HCT116 (cell line): ENCODE results near the gene ACTR6. TPM values are rescaled to one million over a fixed set of nuclear protein-coding genes. Genes with fewer than 3 reads are reported as not detected.

Source experiments
- ATAC-seq: fragments of 200-7000 bp; cut with Tn5 transposase; 2 replicates; pipeline ENCODE4 v1.9.1; 2020; ENCODE audit warnings: mild to moderate bottlenecking, moderate library complexity
- BruUV-seq: library from RNA; stranded (reverse); fragments of 400-500 nt; replicated peaks from 2 replicates; lab custom pipeline; 2021; lab: Mats Ljungman, UMichigan
- CTCF ChIA-PET: fragments of 300-600 bp; sonication (Branson Sonifier 250); formaldehyde crosslinking; loops from one replicate; lab custom pipeline; 2021; ENCODE audit warnings: antibody characterized with exemption; lab: Charles Lee
- POLR2A ChIA-PET: fragments of 300-600, 350-600 bp; sonication (Branson Sonifier 250); formaldehyde crosslinking; loops from one replicate; lab custom pipeline; 2021; ENCODE audit warnings: antibody characterized with exemption; lab: Charles Lee
- RAD21 ChIA-PET, 2 experiments: fragments of 300-600 bp; sonication (Branson Sonifier 250); formaldehyde crosslinking; loops; one replicate each; lab custom pipeline; 2023; ENCODE audit warnings: low total read pairs in 2 of 2; ENCODE audit not compliant: uncharacterized antibody in 2 of 2, unreplicated experiment in 2 of 2, low non-redundant PET in 1 of 2; lab: Charles Lee
- DNase-seq: peaks from one replicate; pipeline ENCODE4 v3.0.0-alpha.2; 2010; ENCODE audit warnings: low read depth, low spot score
- H2AFZ ChIP-seq: fragments of 200-600 bp; shearing (Covaris generic), sonication (generic); 2 replicates; pipeline ENCODE4 v1.6.1; 2017; ENCODE audit warnings: low read depth, mixed run types, mixed read lengths, antibody characterized with exemption, low read length; ENCODE audit not compliant: poor library complexity, severe bottlenecking
- H3K27ac ChIP-seq: 2 replicates; pipeline ENCODE4 v1.5.1; 2012; ENCODE audit warnings: low read depth, low read length
- H3K27me3 ChIP-seq: fragments of 200-600 bp; sonication (generic); 2 replicates; pipeline ENCODE4 v1.6.1; 2016; ENCODE audit warnings: mixed run types, low read length, mixed read lengths; ENCODE audit not compliant: insufficient read depth
- H3K36me3 ChIP-seq, 2 experiments: fragments of 200-500 bp in 1 of 2; fragments of 200-600 bp in 1 of 2; sonication (Bioruptor generic) in 1 of 2; sonication (generic) in 1 of 2; 2 replicates each; pipeline versions ENCODE4 v1.5.1 to v1.6.1; 2014 to 2016; ENCODE audit warnings: low read length in 2 of 2, inconsistent platforms in 1 of 2, mixed read lengths in 1 of 2, mixed run types in 1 of 2; ENCODE audit not compliant: insufficient read depth in 2 of 2, control insufficient read depth in 1 of 2
- H3K4me1 ChIP-seq, 2 experiments: fragments of 200-600 bp in 1 of 2; sonication (generic) in 1 of 2; 2 replicates each; pipeline versions ENCODE4 v1.5.1 to v1.6.1; 2012 to 2017; ENCODE audit warnings: low read length in 2 of 2, inconsistent platforms in 1 of 2, mild to moderate bottlenecking in 1 of 2, mixed read lengths in 1 of 2, mixed run types in 1 of 2, moderate library complexity in 1 of 2; ENCODE audit not compliant: insufficient read depth in 2 of 2, control insufficient read depth in 1 of 2
- H3K4me2 ChIP-seq: fragments of 200-600 bp; sonication (generic); 2 replicates; pipeline ENCODE4 v1.6.1; 2017; ENCODE audit warnings: mixed run types, low read length, mixed read lengths
- H3K4me3 ChIP-seq, 2 experiments: fragments of 200-600 bp in 1 of 2; sonication (generic) in 1 of 2; replicated peaks in 1 of 2; 2 replicates each; pipeline ENCODE4 v1.5.1; 2011 to 2016; ENCODE audit warnings: low read length in 2 of 2, control low read depth in 1 of 2, low read depth in 1 of 2, mild to moderate bottlenecking in 1 of 2, mixed read lengths in 1 of 2, mixed run types in 1 of 2
- H3K79me2 ChIP-seq: fragments of 200-600 bp; sonication (generic); 2 replicates; pipeline ENCODE4 v1.6.1; 2017; ENCODE audit warnings: mild to moderate bottlenecking, mixed run types, low read length, moderate library complexity, mixed read lengths; ENCODE audit not compliant: insufficient read depth
- H3K9ac ChIP-seq: fragments of 200-600 bp; sonication (generic); 2 replicates; pipeline ENCODE4 v1.6.1; 2016; ENCODE audit warnings: low read length, mixed read lengths
- H3K9me2 ChIP-seq: fragments of 200-600 bp; sonication (generic), shearing (Covaris generic); 2 replicates; pipeline ENCODE4 v1.6.1; 2017; ENCODE audit warnings: mixed run types, mild to moderate bottlenecking, moderate library complexity; ENCODE audit not compliant: insufficient read depth
- H3K9me3 ChIP-seq, 2 experiments: fragments of 200-500 bp in 1 of 2; fragments of 200-600 bp in 1 of 2; sonication (Bioruptor generic) in 1 of 2; sonication (generic) in 1 of 2; 2 replicates each; pipeline ENCODE4 v1.6.1; 2014 to 2017; ENCODE audit warnings: low read length in 2 of 2, mixed read lengths in 2 of 2, inconsistent platforms in 1 of 2, low read depth in 1 of 2, mild to moderate bottlenecking in 1 of 2, mixed run types in 1 of 2, moderate library complexity in 1 of 2; ENCODE audit not compliant: control insufficient read depth in 1 of 2, insufficient read depth in 1 of 2
- H4K20me1 ChIP-seq: fragments of 200-600 bp; sonication (generic), shearing (Covaris generic); 2 replicates; pipeline ENCODE4 v1.6.1; 2017; ENCODE audit warnings: mixed run types, mild to moderate bottlenecking, moderate library complexity; ENCODE audit not compliant: insufficient read depth
- ATF3 ChIP-seq: IDR thresholded peaks from 2 replicates; pipeline ENCODE4 v1.6.1; 2012
- CBX3 ChIP-seq: IDR thresholded peaks from 2 replicates; pipeline ENCODE4 v1.6.1; 2012; ENCODE audit warnings: low read depth
- CTCF ChIP-seq, 3 experiments: fragments of 200-600 bp in 1 of 3; sonication (generic) in 1 of 3; IDR thresholded peaks in 2 of 3; conservative IDR thresholded peaks in 1 of 3; 2 replicates each; pipeline ENCODE4 v1.5.1; 2012 to 2017; ENCODE audit warnings: low read depth in 2 of 3, low read length in 2 of 3, antibody characterized with exemption in 1 of 3, borderline replicate concordance in 1 of 3, control low read depth in 1 of 3, mild to moderate bottlenecking in 1 of 3, mixed read lengths in 1 of 3, mixed run types in 1 of 3, moderate library complexity in 1 of 3; ENCODE audit not compliant: insufficient read depth in 1 of 3
- EZH2 ChIP-seq: fragments of 200-600 bp; sonication (generic); IDR thresholded peaks from 2 replicates; pipeline ENCODE4 v1.6.1; 2017; ENCODE audit warnings: antibody characterized with exemption, mixed run types
- FOSL1 ChIP-seq: IDR thresholded peaks from 2 replicates; pipeline ENCODE4 v1.6.1; 2012; ENCODE audit warnings: low read depth
- JUND ChIP-seq: IDR thresholded peaks from 2 replicates; pipeline ENCODE4 v1.6.1; 2012
- MAX ChIP-seq: IDR thresholded peaks from 2 replicates; pipeline ENCODE4 v1.6.1; 2012
- POLR2A ChIP-seq: IDR thresholded peaks from 2 replicates; pipeline ENCODE4 v1.7.0; 2011; ENCODE audit warnings: borderline replicate concordance; ENCODE audit not compliant: insufficient read depth, insufficient read length; ENCODE audit errors: extremely low read depth
- RAD21 ChIP-seq: IDR thresholded peaks from 2 replicates; pipeline ENCODE4 v1.6.1; 2012; ENCODE audit warnings: low read depth, mild to moderate bottlenecking
- SIN3A ChIP-seq: IDR thresholded peaks from 2 replicates; pipeline ENCODE4 v1.6.1; 2012; ENCODE audit warnings: low read depth
- YY1 ChIP-seq: IDR thresholded peaks from 2 replicates; pipeline ENCODE4 v1.6.1; 2011; ENCODE audit warnings: low read length, low read depth, moderate library complexity, mild to moderate bottlenecking; ENCODE audit not compliant: insufficient replicate concordance; ENCODE audit errors: extremely low read depth
- ZBTB33 ChIP-seq: IDR thresholded peaks from 2 replicates; pipeline ENCODE4 v1.6.1; 2011; ENCODE audit warnings: mild to moderate bottlenecking, low read length, moderate library complexity; ENCODE audit not compliant: insufficient replicate concordance; ENCODE audit errors: extremely low read depth
- ZNF274 ChIP-seq: fragments of 200-500 bp; sonication (Bioruptor generic); IDR thresholded peaks from 2 replicates; pipeline ENCODE4 v1.6.1; 2014; ENCODE audit warnings: mild to moderate bottlenecking, low read depth, low read length, inconsistent platforms
- intact Hi-C: fragments of 100-400 bp; cut with micrococcal nuclease; formaldehyde crosslinking; loops from 2 replicates; pipeline ENCODE4 v1.10.0; 2022
- total RNA-seq: library from RNA; stranded (reverse); gene quantifications from one replicate; pipeline ENCODE4 v1.2.1, GENCODE V29; 2021; ENCODE audit not compliant: unreplicated experiment

Gene ACTR6
- total RNA-seq, 1 experiment from 2014 or later = 40.4 TPM

- Histone ChIP-seq H3K4me2 (no peak overlapping the region), H3K9me3 (no peaks in the 10 kb centered on the region), H3K27ac (no peak overlapping the region), H3K9ac (no peak overlapping the region), H3K9me2 (no peaks in the 10 kb centered on the region), H3K4me3 (no peak overlapping the region), H3K4me1 (no peaks in the 10 kb centered on the region), H3K36me3 (peaks cover 16 to 30% of the 10 kb centered on the region in 2 experiments; a peak in 3 of 4 replicates), H3K79me2 (no peaks in the 10 kb centered on the region), H3K27me3 (no peaks in the 10 kb centered on the region), H2AFZ (no peak overlapping the region), H4K20me1 (no peaks in the 10 kb centered on the region)
- intact Hi-C loops = no loop called here
- no TSS peak for BruUV-seq
- DNase-seq (no peak), ATAC-seq (no peak)
- ChIA-PET RAD21 (no interaction called here), POLR2A (no interaction called here), CTCF (no interaction called here)
- no peak for TF ChIP-seq ZNF274
- TF ChIP-seq JUND = no peak
- no peak for TF ChIP-seq ZBTB33
Observed at GRCh38 chr12:100215209-100215608, 14.6 kb downstream of the ACTR6 start.

- Histone ChIP-seq H3K36me3 (peaks cover 21 to 33% of the 10 kb centered on the region in 2 experiments; a peak in 3 of 4 replicates), H3K4me3 (no peak overlapping the region), H3K9ac (no peak overlapping the region), H2AFZ (no peak overlapping the region), H3K4me1 (no peaks in the 10 kb centered on the region), H3K27me3 (no peaks in the 10 kb centered on the region), H3K9me3 (no peaks in the 10 kb centered on the region), H3K79me2 (no peaks in the 10 kb centered on the region), H4K20me1 (no peaks in the 10 kb centered on the region), H3K9me2 (no peaks in the 10 kb centered on the region), H3K27ac (no peak overlapping the region), H3K4me2 (no peak overlapping the region)
- ChIA-PET RAD21 (no interaction called here), POLR2A (no interaction called here), CTCF (no interaction called here)
- ATAC-seq = no peak
- TF ChIP-seq FOSL1 (no peak), EZH2 (no peak), CTCF (IDR thresholded peaks at IDR 0.05 in 2 of 3, conservative IDR thresholded peaks at IDR 0.05 in 1 of 3; ENCODE audit: borderline replicate concordance in 1 of 3, insufficient read depth in 1 of 3, low read depth in 2 of 3, low read length in 2 of 3) (no peak), MAX (no peak), YY1 (no peak), RAD21 (no peak), CBX3 (no peak), ATF3 (no peak), SIN3A (no peak), JUND (no peak), POLR2A (no peak), ZBTB33 (no peak)
- no TSS peak for BruUV-seq
- intact Hi-C loops = no loop called here
- DNase-seq = no peak
Observed at GRCh38 chr12:100216337-100216736, 15.7 kb downstream of the ACTR6 start.
